Measurements from ENCODE around the gene SLC30A9. TPM values are rescaled to one million over a fixed set of nuclear protein-coding genes. Genes with fewer than 3 reads are reported as not detected.

The SLC30A9 gene
- total RNA-seq, 1 experiment from 2014 or later: 32.7 TPM

- CTCF ChIA-PET: no interaction called here
Measured at GRCh38 chr4:42080306-42080705, 90.0 kb downstream of the SLC30A9 start.

GRCh38 chr4:42083816-42084215, 93.5 kb downstream of the SLC30A9 start:
- Histone ChIP-seq H3K9ac (ENCODE audit: low read length) (no peak overlapping the region), H3K9me3 (ENCODE audit: low read length) (no peaks in the 10 kb centered on the region), H3K79me2 (ENCODE audit: low read length) (no peaks in the 10 kb centered on the region), H3K4me3 (ENCODE audit: low read length) (no peak overlapping the region), H3K36me3 (ENCODE audit: low read depth, low read length) (no peaks in the 10 kb centered on the region), H3K4me2 (ENCODE audit: low read length) (no peak overlapping the region), H3K4me1 (ENCODE audit: insufficient read depth, low read length) (no peaks in the 10 kb centered on the region), H4K20me1 (ENCODE audit: low read length) (no peaks in the 10 kb centered on the region), H3F3A (ENCODE audit: low read length, unreplicated experiment) (no peaks in the 10 kb centered on the region), H2AFZ (ENCODE audit: low read length) (no peak overlapping the region), H3K27ac (ENCODE audit: low read length) (no peak overlapping the region), H3K27me3 (ENCODE audit: low read length) (no peaks in the 10 kb centered on the region), H3K9me2 (replicated peaks; ENCODE audit: low read length) (no peaks in the 10 kb centered on the region)
- TF ChIP-seq EZH2 (IDR thresholded peaks at IDR 0.05; ENCODE audit: low read length, unreplicated experiment): no peak
- no peak for TF ChIP-seq CTCF (conservative IDR thresholded peaks at IDR 0.05; ENCODE audit: low read depth, low read length)
- TF ChIP-seq EZH2phosphoT487 (IDR thresholded peaks at IDR 0.05; ENCODE audit: borderline replicate concordance, low read length): no peak
- POLR2A ChIA-PET (ENCODE audit: unreplicated experiment): no interaction called here
- DNase-seq: no peak
- CTCF ChIA-PET: no interaction called here
- BruUV-seq (replicated peaks): no TSS peak
- intact Hi-C loops (cut with micrococcal nuclease): no loop called here
- no peak for ATAC-seq

More at GRCh38 chr4:42080306-42080705, 90.0 kb downstream of the SLC30A9 start:
- BruUV-seq (replicated peaks): no TSS peak
- Histone ChIP-seq H3K4me2 (ENCODE audit: low read length) (no peak overlapping the region), H3K9me3 (ENCODE audit: low read length) (no peaks in the 10 kb centered on the region), H3F3A (ENCODE audit: low read length, unreplicated experiment) (no peaks in the 10 kb centered on the region), H3K4me3 (ENCODE audit: low read length) (no peak overlapping the region), H3K9ac (ENCODE audit: low read length) (no peak overlapping the region), H3K36me3 (ENCODE audit: low read depth, low read length) (no peaks in the 10 kb centered on the region), H2AFZ (ENCODE audit: low read length) (no peak overlapping the region), H3K27ac (ENCODE audit: low read length) (no peak overlapping the region), H3K4me1 (ENCODE audit: insufficient read depth, low read length) (no peaks in the 10 kb centered on the region), H3K79me2 (ENCODE audit: low read length) (no peaks in the 10 kb centered on the region), H3K9me2 (replicated peaks; ENCODE audit: low read length) (no peaks in the 10 kb centered on the region), H4K20me1 (ENCODE audit: low read length) (no peaks in the 10 kb centered on the region), H3K27me3 (ENCODE audit: low read length) (no peaks in the 10 kb centered on the region)
- TF ChIP-seq EZH2phosphoT487 (IDR thresholded peaks at IDR 0.05; ENCODE audit: borderline replicate concordance, low read length) (no peak), EZH2 (IDR thresholded peaks at IDR 0.05; ENCODE audit: low read length, unreplicated experiment) (no peak), CTCF (conservative IDR thresholded peaks at IDR 0.05; ENCODE audit: low read depth, low read length) (no peak)
- intact Hi-C loops (cut with micrococcal nuclease): no loop called here
- no peak for ATAC-seq
- POLR2A ChIA-PET (ENCODE audit: unreplicated experiment): interaction anchor here (0.6 kb wide), 1 partner anchor 163 kb away, joined by 25 read pairs; no protein-coding TSS in a partner anchor
- DNase-seq: no peak

- TF ChIP-seq EZH2 (IDR thresholded peaks at IDR 0.05; ENCODE audit: low read length, unreplicated experiment): no peak
- TF ChIP-seq EZH2phosphoT487 (IDR thresholded peaks at IDR 0.05; ENCODE audit: borderline replicate concordance, low read length): no peak
- TF ChIP-seq CTCF (conservative IDR thresholded peaks at IDR 0.05; ENCODE audit: low read depth, low read length): no peak
- H3K4me1 ChIP-seq (ENCODE audit: insufficient read depth, low read length): no peaks in the 10 kb centered on the region
- H3K27ac ChIP-seq (ENCODE audit: low read length): no peak overlapping the region
- no peak overlapping the region for H3K4me2 ChIP-seq (ENCODE audit: low read length)
- no peaks in the 10 kb centered on the region for H3K9me3 ChIP-seq (ENCODE audit: low read length)
- H3K4me3 ChIP-seq (ENCODE audit: low read length): no peak overlapping the region
- ChIA-PET CTCF (no interaction called here), POLR2A (ENCODE audit: unreplicated experiment) (no interaction called here)
- H3K79me2 ChIP-seq (ENCODE audit: low read length): no peaks in the 10 kb centered on the region
- ATAC-seq (no peak), DNase-seq (no peak)
- no peaks in the 10 kb centered on the region for H3K36me3 ChIP-seq (ENCODE audit: low read depth, low read length)
- intact Hi-C loops (cut with micrococcal nuclease): no loop called here
- BruUV-seq (replicated peaks): no TSS peak
- no peak overlapping the region for H2AFZ ChIP-seq (ENCODE audit: low read length)
- H3K9ac ChIP-seq (ENCODE audit: low read length): no peak overlapping the region
- H3K27me3 ChIP-seq (ENCODE audit: low read length): no peaks in the 10 kb centered on the region
- H3K9me2 ChIP-seq (replicated peaks; ENCODE audit: low read length): no peaks in the 10 kb centered on the region
- no peaks in the 10 kb centered on the region for H4K20me1 ChIP-seq (ENCODE audit: low read length)
- no peaks in the 10 kb centered on the region for H3F3A ChIP-seq (ENCODE audit: low read length, unreplicated experiment)
Measured at GRCh38 chr4:42088386-42088785, 98.1 kb downstream of the SLC30A9 start.

All from PC-3 (cell line).